ENCODE measurements around the gene LSR. TPM values are rescaled to one million over a fixed set of nuclear protein-coding genes. Genes with fewer than 3 reads are reported as not detected.

LSR gene
- total RNA-seq, 1 experiment from 2014 or later = 64.7 TPM

- Histone ChIP-seq H3K27ac (ENCODE audit: low read length) (no peak overlapping the region), H3K27me3 (ENCODE audit: control insufficient read depth, insufficient read depth, low read length) (peaks cover 2% of the 10 kb centered on the region; the same call in 1 of the 2 replicates), H3K9me3 (ENCODE audit: control insufficient read depth, insufficient read depth, low read depth, low read length) (no peaks in the 10 kb centered on the region), H3K36me3 (ENCODE audit: control insufficient read depth, insufficient read depth, low read length) (no peaks in the 10 kb centered on the region), H3K4me3 (ENCODE audit: low read depth in 2 of 2, low read length in 2 of 2) (no peak overlapping the region), H3K4me1 (ENCODE audit: control insufficient read depth, insufficient read depth, low read length) (no peaks in the 10 kb centered on the region)
- no TSS peak for BruUV-seq (replicated peaks)
- intact Hi-C loops (cut with micrococcal nuclease; ENCODE audit: unreplicated experiment) (no loop called here), in situ Hi-C loops (cut with HindIII; ENCODE audit: low pct_unique_long_range_greater_than_20kb, low sequenced_read_pairs) (no loop called here)
- CTCF ChIA-PET = no interaction called here
- DNase-seq (ENCODE audit: low read depth, low spot score) (no peak), ATAC-seq (no peak)
- no peak for TF ChIP-seq REST (IDR thresholded peaks at IDR 0.05; ENCODE audit: insufficient read depth in 1 of 2, low read depth in 2 of 2, low read length in 1 of 2)
- TF ChIP-seq POLR2AphosphoS5 (IDR thresholded peaks at IDR 0.05; ENCODE audit: low read depth, low read length) = no peak
- no peak for TF ChIP-seq CTCF (IDR thresholded peaks at IDR 0.05)
- no peak for TF ChIP-seq TCF7L2 (IDR thresholded peaks at IDR 0.05; ENCODE audit: low read depth, low read length)
- no peak for TF ChIP-seq SIN3A (IDR thresholded peaks at IDR 0.05; ENCODE audit: borderline replicate concordance, insufficient read depth, low read depth, low read length)
- POLR2A ChIA-PET = interaction anchor here (0.6 kb wide), 1 partner anchor 9 kb away, joined by 3 read pairs; no protein-coding TSS in a partner anchor
These were observed 23.9 kb upstream of the LSR start for GRCh38 chr19:35224681-35225571.

- no peak for ATAC-seq
- CTCF ChIA-PET = no interaction called here
These were observed 22.9 kb upstream of the LSR start for GRCh38 chr19:35225951-35226350.

More at GRCh38 chr19:35225951-35226350, 22.9 kb upstream of the LSR start:
- no peaks in the 10 kb centered on the region for H3K4me1 ChIP-seq (ENCODE audit: control insufficient read depth, insufficient read depth, low read length)
- TF ChIP-seq CTCF (IDR thresholded peaks at IDR 0.05) = no peak
- TF ChIP-seq TCF7L2 (IDR thresholded peaks at IDR 0.05; ENCODE audit: low read depth, low read length) = no peak
- no peak for TF ChIP-seq REST (IDR thresholded peaks at IDR 0.05; ENCODE audit: insufficient read depth in 1 of 2, low read depth in 2 of 2, low read length in 1 of 2)
- TF ChIP-seq POLR2AphosphoS5 (IDR thresholded peaks at IDR 0.05; ENCODE audit: low read depth, low read length) = no peak
- no peak for TF ChIP-seq SIN3A (IDR thresholded peaks at IDR 0.05; ENCODE audit: borderline replicate concordance, insufficient read depth, low read depth, low read length)
- POLR2A ChIA-PET = no interaction called here
- intact Hi-C loops (cut with micrococcal nuclease; ENCODE audit: unreplicated experiment) (no loop called here), in situ Hi-C loops (cut with HindIII; ENCODE audit: low pct_unique_long_range_greater_than_20kb, low sequenced_read_pairs) (no loop called here)
- no peak overlapping the region for H3K4me3 ChIP-seq (ENCODE audit: low read depth in 2 of 2, low read length in 2 of 2)
- H3K27me3 ChIP-seq (ENCODE audit: control insufficient read depth, insufficient read depth, low read length) = 0 out of 2 replicates have a peak, but pooled peaks cover 2% of the 10 kb centered on the region
- no TSS peak for BruUV-seq (replicated peaks)
- H3K27ac ChIP-seq (ENCODE audit: low read length) = no peak overlapping the region
- no peaks in the 10 kb centered on the region for H3K9me3 ChIP-seq (ENCODE audit: control insufficient read depth, insufficient read depth, low read depth, low read length)
- no peaks in the 10 kb centered on the region for H3K36me3 ChIP-seq (ENCODE audit: control insufficient read depth, insufficient read depth, low read length)
- DNase-seq (ENCODE audit: low read depth, low spot score) = no peak

All from Panc1 (cell line).